CD4-positive, alpha-beta T cell treated with Interleukin-6 at 100 ng/mL for 8 hours (primary cell): Measurements from ENCODE around the gene PHETA1.
"Not testable (repeated sequence)": the region's sequence is repeated elsewhere in the genome, so short reads cannot be mapped to it uniquely, and the experiment has no call there.

Experiments
- DNase-seq: peaks from one replicate; pipeline ENCODE4 v3.0.0-alpha.2; 2020; ENCODE audit warnings: mixed read lengths, low spot score

The PHETA1 gene

GRCh38 chr12:111405149-111405858 is 36.4 kb upstream of the PHETA1 start:
- DNase-seq: peak; percentile 97

- DNase-seq: peak; percentile 55
These were observed 35.7 kb upstream of the PHETA1 start for GRCh38 chr12:111404362-111405148.

GRCh38 chr12:111402490-111402824 is 33.6 kb upstream of the PHETA1 start:
- DNase-seq: not testable (repeated sequence)

GRCh38 chr12:111401167-111401605 is 32.3 kb upstream of the PHETA1 start:
- DNase-seq: no peak

GRCh38 chr12:111399741-111400404 is 31.0 kb upstream of the PHETA1 start:
- DNase-seq: not testable (repeated sequence)

GRCh38 chr12:111398530-111398929 is 29.6 kb upstream of the PHETA1 start:
- no peak for DNase-seq

- DNase-seq: peak; percentile 86
These were observed 28.0 kb upstream of the PHETA1 start for GRCh38 chr12:111396726-111397445.

GRCh38 chr12:111396271-111396670 is 27.4 kb upstream of the PHETA1 start:
- DNase-seq: not testable (repeated sequence)

GRCh38 chr12:111395336-111396187 is 26.7 kb upstream of the PHETA1 start:
- DNase-seq: no peak

- no peak for DNase-seq
These were observed 25.6 kb upstream of the PHETA1 start for GRCh38 chr12:111394480-111394879.

- no peak for DNase-seq
These were observed 24.9 kb upstream of the PHETA1 start for GRCh38 chr12:111393700-111394300.

- DNase-seq: no peak
These were observed 22.0 kb upstream of the PHETA1 start for GRCh38 chr12:111390910-111391309.

GRCh38 chr12:111389635-111390034 is 20.7 kb upstream of the PHETA1 start:
- no peak for DNase-seq

- no peak for DNase-seq
These were observed 18.9 kb upstream of the PHETA1 start for GRCh38 chr12:111387747-111388323.

- no peak for DNase-seq
These were observed 18.0 kb upstream of the PHETA1 start for GRCh38 chr12:111386885-111387284.

- no peak for DNase-seq
These were observed 15.7 kb upstream of the PHETA1 start for GRCh38 chr12:111384596-111384995.

- no peak for DNase-seq
These were observed 11.2 kb upstream of the PHETA1 start for GRCh38 chr12:111379942-111380554.

- DNase-seq: no peak
These were observed 8.5 kb upstream of the PHETA1 start for GRCh38 chr12:111377440-111377839.

GRCh38 chr12:111373231-111373630 is 4.3 kb upstream of the PHETA1 start:
- DNase-seq: not testable (repeated sequence)
